Activated CD4-positive, CD25-positive, alpha-beta regulatory T cell treated with anti-CD3 and anti-CD28 coated beads, Interleukin-2, amount 50 U/mL, for 16 hours (primary cell): Measurements from ENCODE around the gene APELA.
"Not testable (repeated sequence)": the region's sequence is repeated elsewhere in the genome, so short reads cannot be mapped to it uniquely, and the experiment has no call there.

ENCODE experiments used
- DNase-seq: peaks from one replicate; pipeline ENCODE4 v3.0.0-alpha.2; 2020; ENCODE audit warnings: low read depth, low spot score

APELA gene

DNA sequence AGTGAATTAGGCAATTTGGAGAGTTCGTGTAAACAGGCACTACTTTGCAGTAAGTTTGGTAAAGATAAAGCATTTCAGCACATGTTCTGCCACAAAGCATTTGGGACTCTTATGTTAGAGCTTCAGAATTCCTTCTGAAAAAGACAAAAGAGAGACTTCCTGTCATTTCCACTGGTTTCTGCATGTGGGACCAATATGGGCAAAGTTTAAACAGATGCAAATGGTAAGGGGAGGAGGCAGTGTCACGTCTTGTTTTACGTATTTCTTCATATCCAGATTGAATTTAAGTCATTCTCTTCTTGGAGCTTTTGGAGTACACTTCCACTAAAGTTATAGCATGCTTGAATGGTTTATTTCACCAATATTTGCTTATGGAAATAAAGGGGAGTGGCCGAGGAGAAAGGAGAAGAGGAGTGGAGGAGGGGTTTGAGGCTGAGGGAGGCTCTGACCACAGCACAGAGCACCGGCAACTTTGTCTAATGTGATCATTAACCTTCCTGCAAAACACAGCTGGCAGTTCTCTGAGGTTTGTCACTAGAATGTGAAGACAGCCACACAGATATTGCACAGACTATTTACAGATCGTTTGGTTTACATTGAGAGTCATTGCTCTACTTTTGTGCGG, at the start of gene APELA:
Gene APELA (plus strand): TSS at position 479 of the 625 bp plus-strand sequence. CDS start 154 bp downstream, outside the sequence.
- DNase-seq = no peak

- DNase-seq = no peak
These were observed 48.0 kb upstream of the APELA start for GRCh38 chr4:164828955-164829354.

- no peak for DNase-seq
These were observed 30.4 kb upstream of the APELA start for GRCh38 chr4:164846566-164846965.

GRCh38 chr4:164847016-164847415, 30.0 kb upstream of the APELA start:
- no peak for DNase-seq

DNA sequence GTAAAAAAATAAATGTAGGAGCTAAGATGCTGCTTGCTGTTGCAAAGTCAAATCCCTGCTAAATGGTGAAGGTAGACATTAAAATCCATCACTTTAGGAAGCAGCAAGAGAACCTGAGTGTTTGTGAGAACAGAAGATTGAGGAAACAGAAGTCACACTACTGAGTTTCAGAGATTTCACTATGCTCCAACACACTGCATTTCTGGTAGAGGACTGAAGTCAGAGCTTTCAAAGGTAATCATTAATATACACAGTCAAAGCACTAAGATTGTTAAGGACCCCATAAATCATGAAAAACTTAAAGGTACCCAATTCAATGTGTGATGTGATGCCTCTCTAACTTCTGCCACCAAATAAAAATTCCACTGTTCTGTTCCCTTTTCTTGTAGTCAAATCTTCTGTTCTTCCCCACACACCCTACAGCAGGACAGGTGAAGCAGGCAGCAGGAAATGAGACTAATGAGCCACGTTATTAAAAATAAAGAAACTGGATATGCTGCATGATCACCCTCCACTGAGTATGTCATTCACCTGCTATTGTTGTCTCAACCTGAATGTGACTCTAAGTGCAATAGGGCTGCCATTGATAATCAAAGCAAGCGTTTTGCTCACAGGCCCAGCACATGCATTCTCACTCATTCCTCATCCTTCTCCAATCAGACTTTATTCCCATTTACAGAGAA, 28.9 kb upstream of the APELA start:
- no peak for DNase-seq

DNA sequence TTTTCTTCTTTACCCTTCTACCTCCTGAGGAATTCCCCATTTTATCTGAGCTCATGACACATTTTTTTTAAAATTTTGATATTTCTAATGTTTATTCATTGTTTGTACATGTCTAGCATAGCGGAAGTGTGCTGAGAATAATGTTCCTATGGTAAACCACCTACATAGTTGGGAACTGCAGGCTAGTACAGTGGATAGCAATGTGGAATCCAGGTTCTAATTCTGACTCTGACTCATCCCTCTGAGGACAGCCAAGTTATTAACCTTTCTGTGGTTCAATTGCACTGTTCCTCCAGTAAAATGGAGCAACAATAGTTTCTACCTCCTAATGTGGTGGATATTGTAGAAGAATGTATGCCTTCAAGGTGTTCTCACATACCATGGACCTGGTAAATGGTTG, 20.6 kb upstream of the APELA start:
- no peak for DNase-seq

DNA sequence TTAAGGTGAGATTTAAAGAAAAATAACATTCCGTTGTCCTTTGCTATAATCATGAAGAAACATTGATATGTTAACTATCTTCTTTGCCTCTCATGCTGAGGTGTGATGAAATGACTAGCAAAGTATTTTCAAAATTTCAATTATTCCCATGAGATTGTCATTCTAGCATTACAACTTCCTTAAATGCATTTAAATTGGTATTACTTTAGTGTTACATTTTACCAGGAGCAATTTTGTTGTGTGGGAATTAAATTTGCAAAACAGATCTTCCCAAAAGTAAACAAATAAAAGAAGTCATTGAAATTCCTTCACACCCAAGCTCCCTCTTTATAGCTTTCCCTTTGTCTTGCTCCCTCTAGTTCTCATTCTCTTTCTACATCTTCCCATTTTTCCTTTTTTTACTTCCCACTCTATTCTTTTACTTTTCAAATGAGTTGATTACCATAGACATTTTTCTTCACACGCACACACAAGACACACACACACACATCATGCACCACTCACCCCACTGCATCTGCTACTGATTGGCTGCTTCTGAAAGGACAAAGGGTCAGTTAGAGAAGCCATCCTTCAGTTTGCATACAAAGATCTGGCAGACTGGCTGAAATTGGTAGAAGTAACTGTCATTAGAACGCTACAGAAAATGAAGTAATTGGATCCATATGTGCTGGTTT, 10.0 kb upstream of the APELA start:
- DNase-seq = no peak

GRCh38 chr4:164871673-164872072, 5.3 kb upstream of the APELA start:
- DNase-seq = no peak

GRCh38 chr4:164872481-164872880, 4.5 kb upstream of the APELA start:
- DNase-seq = no peak

- DNase-seq = no peak
These were observed 2.2 kb upstream of the APELA start for GRCh38 chr4:164874789-164875188.

DNA sequence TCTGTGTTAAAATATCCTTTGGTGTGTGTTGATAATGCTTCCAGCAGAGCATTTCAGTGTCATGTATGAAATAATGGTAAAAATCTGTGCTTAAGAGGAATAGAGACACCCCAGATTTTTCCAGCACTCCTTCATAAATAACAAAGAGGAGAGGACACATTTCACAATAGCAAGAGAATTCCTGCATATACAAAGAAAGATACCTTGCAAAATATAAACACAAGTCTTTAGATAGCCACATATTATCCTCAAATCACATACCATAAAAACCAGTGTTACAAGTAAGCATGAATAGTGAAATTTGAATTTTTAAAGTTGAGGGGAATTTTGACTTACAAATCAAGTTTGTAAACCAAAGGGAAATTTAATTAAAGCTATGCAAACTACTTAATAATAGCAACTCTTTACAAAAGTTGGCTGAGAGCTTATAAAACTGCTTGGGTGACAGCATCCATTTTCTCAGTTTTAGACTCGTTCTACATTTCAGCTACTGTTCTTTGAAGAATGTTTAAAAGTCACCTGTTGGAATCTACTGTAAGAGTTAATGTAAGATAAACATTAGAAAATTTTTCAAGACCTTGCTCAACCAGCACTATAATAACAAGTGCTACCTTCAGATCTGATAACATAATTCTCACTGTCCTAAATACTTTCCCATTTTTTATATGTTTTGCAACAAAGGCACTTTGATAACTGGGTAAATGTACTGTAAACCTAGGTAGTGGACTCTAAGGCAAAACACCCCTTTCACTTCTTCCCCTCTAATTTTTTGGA, 3.7 kb downstream of the APELA start:
- no peak for DNase-seq

DNA sequence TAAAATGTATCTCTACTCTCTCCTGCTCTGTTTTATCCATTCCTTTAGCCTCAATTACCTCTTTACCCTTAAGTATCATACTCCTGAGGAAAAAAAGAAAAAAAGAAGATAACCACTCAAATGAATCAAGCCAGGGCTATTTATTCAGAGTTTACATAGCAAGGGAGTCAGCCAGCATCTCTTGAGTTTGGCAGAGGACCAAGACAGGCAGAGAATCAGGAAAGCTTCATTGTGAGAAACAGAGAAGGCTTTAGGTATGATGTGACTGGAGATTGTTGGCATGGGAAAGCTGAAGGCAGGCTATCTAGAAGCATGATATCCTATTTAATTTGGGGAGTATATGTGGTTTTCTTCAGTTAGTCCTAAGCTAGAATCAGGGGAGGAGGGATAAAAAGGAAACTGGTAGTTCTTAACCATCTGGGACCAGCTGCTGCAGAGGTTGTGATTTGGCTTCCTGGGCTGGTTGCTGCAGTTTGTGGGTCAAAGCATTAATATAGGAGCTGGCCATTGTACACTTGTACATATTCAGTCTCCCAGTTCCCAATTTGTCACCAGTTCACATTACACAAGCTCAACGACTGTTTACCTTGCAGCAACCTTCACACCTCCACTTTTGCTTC, 11.2 kb downstream of the APELA start:
- DNase-seq = no peak

GRCh38 chr4:164890691-164891090, 13.7 kb downstream of the APELA start:
- DNase-seq = no peak

GRCh38 chr4:164892018-164892417, 15.0 kb downstream of the APELA start:
- DNase-seq = no peak

DNA sequence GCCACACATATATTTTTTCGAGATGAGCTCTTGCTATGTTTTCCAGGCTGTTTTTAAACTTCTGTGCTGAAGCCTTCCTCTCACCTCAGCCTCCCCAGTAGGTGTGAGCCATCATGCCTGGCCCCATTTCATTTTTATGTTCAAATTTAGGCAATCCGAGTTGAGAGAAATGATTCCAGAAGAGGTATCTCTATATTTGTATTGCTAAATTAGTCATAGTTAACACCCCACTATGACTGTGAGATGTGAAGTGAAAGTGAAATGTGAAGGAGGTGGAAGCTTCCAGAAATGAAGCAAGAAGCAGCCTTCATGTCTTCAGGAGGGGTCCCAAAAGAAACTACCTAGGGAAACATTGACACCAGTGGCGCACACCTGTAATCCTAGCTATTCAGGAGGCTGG, 17.7 kb downstream of the APELA start:
- no peak for DNase-seq

- DNase-seq = no peak
These were observed 25.6 kb downstream of the APELA start for GRCh38 chr4:164902608-164903007.

DNA sequence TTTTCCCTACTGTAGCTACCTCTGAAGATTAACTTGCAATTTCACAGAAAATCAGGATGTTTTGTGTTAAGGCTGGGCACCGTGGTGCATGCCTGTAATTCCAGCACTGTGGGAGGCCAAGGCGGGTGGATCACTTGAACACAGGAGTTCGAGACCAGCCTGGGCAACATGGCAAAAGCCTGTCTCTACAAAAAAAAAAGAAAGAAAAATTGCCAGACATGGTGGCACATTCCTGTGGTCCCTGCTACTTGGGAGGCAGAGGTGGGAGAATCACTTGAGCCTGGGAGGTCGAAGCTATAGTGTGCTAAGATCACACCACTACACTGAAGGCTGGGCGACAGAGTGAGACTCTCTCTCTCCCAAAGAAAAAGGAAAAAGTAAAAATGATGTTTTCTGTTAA, 27.4 kb downstream of the APELA start:
- no peak for DNase-seq

DNA sequence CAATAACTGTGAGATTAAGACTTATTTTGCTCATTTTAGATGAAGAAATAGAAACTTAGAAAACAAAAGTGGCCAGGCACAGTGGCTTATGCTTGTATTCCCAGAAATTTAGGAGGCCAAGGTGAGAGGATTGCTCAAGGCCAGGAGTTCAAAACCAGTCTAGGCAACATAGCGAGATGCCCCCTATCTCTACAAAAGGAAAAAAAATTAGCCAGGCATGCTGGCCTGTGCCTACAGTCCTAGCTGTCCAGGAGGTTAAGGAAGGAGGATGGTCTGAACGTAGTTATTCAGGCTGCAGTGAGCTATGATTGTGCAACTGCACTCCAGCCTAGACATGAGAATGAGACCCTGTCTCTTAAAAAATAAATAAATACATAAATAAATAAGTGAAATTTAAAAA, 28.0 kb downstream of the APELA start:
- no peak for DNase-seq

- DNase-seq = no peak
These were observed 29.4 kb downstream of the APELA start for GRCh38 chr4:164906368-164906767.

DNA sequence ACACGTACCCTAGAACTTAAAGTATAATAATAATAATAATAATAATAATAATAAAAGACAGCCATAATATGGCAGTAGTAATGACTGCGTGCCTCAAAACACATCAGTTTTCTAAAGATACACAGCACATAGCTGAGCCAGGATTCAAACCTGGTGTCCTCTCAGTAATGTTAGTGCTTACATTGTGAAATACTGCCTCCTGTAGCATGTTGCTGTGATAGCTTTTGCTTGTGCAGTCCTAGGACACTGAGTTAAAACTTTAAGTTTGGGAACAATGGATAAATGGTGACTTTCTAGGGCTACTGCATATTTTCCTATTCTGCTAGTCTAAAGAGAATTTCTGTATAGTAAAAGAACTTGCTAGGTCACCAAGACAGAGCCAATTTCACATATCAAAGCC, 36.5 kb downstream of the APELA start:
- not testable (repeated sequence) for DNase-seq

GRCh38 chr4:164918956-164919355, 42.0 kb downstream of the APELA start:
- no peak for DNase-seq
